Stimulated activated CD8-positive, alpha-beta memory T cell treated with anti-CD3 and anti-CD28 coated beads, Interleukin-4, amount 100 ng/mL, for 4 hours (primary cell): Measurements from ENCODE around the gene ABLIM1.
A peak's percentile ranks its signal among the peaks of the same experiment; 100 is the strongest.

Experiments used
- DNase-seq, 2 donors: peaks; one replicate each; pipeline ENCODE4 v3.0.0-alpha.2; 2020; ENCODE audit warnings: low read depth in 2 of 2, low spot score in 1 of 2

Gene ABLIM1

DNA sequence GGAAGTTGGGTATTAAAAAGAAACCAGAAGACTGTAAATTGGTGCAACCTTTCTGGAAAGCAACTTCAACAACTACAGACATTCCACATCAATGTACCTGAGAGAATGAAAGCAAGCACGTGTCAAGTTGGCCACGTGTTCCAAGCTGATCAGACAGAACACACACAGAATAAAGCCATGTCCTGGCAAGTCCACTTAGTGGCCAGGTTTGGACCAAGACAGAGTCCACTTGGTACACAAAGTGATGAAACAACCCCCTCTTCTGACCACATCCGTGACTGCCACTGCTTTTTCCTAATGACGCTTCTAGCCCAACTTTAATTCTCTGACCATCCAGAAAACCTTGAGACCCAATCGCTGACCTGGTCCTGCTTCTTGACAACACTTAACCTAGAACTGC, 109.4 kb downstream of the ABLIM1 start:
- DNase-seq: no peak

DNA sequence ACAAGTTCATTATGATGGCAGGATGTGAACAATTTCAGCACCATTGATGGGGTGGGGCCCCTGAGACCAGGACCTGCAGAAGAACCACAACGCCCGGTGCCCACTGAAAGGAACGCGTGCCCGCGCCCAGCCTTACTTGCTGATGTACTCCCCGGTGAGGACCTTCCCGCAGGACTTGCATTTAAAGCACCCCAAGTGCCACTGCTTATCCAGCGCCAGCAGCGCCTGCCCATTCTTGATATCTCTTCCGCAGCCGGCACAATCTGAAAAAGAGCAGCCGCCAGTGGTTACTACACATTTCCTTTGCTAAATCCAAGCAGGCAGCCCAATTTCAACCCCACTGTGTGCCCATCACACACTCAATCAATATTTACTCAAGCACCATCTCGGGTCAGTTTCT, 110.6 kb downstream of the ABLIM1 start:
- DNase-seq: no peak

DNA sequence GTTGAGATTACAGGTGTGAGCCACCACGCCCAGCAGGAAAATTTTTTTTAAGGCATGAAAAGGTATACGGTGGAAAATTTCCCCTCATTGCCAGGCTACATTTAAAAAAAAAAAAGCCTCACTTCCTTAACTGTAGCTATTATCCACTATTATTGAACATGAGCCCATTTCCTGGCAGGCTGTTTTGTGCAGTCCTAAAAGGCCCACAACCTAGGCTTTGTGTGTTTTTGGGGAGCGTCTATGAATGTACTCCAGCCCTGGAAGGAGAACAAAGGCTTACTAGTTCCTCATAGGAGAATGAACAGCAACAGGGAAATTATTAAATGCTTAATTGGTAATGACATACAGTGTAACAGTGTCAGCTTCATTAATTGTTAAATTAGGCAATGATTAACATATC, 111.0 kb downstream of the ABLIM1 start:
- DNase-seq: no peak

DNA sequence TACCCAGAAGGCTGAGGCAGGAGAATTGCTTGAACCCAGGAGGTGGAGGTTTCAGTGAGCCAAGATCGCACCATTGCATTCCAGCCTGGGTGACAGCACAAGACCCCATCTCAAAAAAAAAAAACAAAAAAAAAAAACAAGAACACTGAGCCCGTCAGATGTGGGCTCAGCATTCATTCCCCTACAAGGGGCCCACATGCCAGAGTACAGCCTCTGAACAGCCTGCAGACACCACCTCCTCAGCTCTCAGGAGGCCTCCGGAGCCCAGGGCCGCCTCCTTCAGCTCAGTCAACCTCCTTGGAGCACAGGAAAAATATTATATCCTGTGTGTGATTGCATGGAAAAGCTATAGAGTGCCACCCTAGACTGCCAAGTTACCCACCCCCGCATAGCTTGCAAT, 112.3 kb downstream of the ABLIM1 start:
- no peak for DNase-seq

DNA sequence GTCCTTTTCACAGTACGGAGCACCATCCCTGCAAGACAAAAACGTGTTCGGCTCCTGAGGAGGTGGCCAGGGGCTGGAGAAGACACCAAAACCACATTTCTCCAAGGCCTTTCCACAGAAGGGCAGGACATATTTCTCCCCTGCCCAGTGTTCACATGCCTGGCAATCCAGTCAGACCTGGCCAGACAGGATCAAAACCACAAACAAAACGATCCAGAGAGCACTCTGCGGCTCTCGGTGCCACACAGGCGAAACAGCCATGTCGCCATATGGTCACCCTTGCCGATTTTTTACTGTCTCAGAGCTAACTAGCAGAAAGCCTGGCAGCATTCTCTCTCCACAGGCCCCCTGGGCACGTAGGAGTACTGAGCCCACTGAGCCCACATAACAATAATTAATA, 113.0 kb downstream of the ABLIM1 start:
- DNase-seq: no peak

DNA sequence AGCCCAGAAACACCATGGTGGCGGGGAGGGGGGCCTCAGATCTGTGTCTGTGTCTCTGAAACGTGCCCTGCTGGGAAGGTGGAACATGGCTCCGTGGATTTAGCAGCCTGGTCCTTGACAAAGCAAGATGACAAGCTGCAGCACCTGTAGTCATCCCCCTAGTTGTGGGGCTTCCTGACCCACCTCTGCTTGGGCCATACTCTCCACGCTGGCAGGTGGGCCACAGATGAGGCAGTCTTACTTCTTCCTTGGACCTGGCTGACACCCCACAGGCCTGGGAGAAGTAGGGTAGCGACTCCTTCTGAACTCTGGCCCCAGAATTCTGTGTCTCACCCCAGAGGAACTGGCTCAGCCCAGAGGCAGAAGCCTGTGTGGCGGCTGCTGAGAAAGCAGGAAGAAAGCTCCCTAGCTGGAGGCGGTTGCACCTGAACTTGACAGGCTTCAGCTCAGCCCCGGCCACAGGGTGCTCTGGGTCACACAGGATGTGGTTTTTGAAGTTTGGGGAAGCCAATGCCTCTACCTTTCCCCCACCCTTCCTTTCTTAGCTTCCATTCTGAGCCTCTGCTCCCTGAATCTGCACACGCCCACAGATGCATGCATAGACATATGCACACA, 113.9 kb downstream of the ABLIM1 start:
- DNase-seq: peak; percentile 28 to 45

DNA sequence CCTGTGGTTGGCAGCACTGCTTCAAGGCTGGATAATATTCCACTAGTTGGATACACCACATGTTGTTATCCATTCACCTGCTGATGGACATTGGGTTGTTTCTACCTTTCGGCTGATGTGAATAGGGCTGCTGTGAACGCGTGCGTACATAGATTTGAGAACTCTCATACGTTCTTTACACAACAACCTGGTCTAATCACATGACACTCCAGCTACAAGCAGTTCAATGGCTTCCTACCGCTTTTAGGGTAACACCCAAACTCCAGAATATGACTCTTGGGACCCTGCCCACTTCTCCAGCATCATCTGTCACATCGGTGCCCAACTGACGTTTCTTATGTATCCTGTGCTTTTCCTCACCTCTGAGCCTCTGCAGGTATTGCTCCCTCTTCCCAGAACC, 114.6 kb downstream of the ABLIM1 start:
- DNase-seq: no peak

DNA sequence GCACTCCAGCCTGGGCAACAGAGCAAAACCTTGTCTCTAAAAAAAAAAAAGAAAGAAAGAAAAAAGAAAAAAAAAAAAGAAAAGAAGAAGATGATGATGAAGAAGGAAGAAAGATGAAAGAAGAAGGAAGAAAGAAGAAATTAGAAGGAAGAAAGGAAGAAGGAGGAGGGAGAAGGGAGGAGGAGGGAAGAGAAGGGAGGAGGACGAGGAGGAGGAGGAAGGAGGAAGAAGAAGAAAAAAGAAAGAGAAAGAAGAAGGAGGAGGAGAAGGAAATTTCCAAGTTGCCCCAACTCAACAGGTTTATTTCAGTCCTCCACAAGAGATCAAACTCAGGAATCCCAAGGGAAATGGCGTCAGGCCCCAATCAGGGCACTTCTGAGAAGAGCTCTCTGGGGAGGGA, 115.7 kb downstream of the ABLIM1 start:
- DNase-seq: no peak

DNA sequence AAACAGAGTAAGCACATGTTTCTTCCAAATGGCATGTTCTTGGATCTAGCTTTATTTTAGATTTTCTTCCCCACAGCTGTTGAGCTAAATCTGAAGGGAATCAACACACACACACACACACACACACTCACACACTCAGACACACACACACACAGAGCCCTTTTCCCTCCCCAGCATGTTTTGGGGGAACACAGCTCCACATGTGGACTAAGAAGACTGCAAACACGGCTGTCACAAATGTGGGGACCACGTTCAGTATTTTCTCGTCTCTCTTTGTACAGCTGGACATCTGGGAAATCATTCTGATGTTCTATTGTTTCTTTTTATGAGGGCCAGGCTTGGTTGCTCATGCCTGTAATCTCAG, 116.3 kb downstream of the ABLIM1 start:
- no peak for DNase-seq

DNA sequence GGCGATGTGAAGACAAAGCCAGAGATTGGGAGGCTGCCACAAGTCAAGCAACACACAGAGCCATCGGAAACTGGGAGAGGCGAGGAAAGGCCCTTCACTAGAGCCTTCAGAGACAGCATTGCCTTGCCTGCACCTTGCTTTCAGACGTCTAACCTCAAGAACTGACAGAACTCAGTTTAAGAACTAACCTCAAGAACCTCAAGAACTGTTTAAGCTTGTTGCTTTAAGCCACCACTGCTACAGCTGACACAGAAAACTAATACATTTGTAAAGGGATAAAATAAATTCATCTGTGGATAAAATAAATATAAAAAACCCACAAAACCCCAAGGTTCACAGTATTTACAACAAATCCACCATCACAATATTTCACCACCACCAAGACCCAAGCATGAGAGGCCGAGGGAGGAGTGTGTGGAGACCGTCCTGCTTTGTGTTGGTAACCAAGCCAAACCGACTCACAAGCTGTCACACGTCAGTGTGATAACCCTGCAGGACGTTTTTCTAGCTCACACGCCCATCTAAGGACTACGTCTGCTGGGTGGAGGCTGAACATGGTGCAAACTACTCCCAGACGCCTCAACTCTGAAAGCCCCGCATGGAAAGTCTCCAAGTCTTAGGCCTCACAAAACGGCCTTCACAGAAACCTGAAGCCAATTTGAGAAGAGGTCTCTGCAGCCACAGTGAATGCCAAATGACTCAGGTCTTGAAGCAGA, 116.8 kb downstream of the ABLIM1 start:
- peak; percentile 29 to 53 for DNase-seq

DNA sequence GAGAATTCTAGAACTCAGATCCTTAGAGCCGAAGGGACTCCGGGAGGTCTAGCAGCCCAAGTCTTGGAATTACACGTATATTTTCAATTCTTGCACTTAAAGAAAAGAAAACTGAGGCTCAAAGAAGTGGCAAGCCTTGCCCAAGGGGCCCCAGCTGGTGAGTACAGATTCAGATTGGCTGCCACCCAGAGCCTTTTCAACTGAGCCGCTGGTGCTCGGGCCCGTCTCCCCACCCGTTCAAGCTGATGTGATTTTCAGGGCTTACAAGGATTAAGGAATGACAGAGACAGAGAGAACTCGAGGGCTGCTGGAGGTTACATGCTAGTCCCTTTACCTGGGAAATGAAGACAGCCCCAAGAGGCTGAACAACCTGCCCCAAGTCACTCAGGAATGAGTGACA, 117.8 kb downstream of the ABLIM1 start:
- no peak for DNase-seq

DNA sequence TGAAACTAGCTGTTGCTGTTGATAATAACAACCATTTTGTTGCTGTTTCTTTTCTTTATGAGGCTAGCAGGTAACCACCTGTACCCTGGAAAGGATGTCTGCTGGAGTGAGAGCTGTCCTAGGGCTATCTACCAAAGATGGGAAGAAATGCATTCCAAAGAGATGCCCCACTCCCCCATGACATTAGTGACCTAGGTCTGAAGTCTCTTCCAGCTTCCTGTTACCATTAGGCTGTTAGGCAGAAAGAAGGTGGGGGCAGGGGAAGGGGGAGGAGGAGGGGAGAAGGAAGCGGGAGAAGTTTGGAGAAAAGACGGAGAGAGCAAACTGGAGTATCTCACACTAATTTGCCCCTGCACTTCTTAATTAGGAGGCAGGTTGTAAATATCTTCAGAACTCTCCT, 118.5 kb downstream of the ABLIM1 start:
- no peak for DNase-seq

DNA sequence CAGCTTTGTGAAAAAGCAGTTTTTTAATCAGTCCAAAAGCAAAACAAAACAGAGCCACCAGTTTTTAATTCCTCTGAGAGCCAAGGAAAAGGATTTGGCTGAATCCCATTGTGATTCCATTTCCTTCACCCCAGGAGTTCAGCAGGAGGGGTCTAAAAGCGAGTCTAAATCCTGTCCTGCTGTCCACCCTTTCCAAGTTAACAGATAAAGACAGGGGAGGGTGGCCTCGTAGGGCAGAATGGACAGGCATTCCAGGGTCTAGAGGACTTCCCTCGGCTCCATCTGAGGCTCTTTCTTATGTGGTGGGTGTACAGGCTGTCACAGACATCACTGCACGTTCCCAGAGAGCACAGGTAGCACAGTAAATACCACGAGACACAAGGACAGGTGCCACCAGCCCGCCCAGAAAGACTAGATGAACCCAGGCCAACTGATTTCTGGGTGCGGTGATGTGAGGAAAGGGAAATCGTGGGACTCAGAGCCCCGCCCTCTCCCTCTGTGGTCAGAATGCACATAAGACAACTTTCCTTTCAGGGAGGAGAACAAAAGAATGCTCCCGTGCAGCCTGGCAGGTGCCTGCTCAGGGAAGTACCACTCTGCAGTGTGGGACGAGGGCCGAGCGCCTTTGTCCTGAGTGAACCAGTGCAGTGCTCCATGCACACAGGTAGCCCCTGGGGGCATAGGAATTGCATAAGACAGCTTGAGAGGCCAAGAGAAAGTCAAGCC, 119.7 kb downstream of the ABLIM1 start:
- DNase-seq: no peak

DNA sequence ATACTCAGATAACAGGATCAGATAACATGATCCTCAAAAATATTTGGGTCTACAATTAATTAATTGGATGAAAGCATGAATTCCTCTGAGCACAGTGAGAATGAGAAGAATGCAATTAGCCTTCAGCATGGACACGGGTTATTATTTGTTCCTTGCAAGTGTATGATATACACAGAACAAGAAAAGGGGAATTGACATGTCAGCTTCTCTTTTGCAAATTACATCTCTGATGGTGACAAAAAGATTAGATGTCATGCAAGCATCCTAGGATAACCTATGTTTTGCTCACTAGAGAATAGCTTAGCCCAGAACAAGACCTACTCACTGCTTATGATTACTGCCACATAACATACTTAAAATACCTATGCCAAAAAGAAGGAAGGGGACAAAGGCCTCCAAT, 120.3 kb downstream of the ABLIM1 start:
- DNase-seq: no peak

DNA sequence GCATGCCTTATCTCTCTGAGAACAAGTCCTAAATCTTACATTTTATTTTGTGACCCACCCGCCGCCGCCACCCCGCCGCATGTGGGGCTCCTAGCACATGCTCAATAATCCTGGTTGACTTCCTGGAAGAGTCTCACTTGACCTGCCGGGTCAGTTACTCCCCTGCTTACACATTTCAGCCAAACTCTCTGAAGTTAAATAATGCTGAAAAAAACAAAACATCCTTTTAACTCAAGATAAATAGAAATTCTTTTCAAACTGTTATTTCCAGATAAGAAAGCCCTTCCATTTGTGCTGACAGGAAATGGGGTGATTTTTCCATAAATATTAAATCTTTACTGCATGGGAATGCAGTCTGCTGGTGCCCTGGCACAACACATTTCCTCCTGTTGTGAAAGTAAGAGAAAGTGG, 123.5 kb downstream of the ABLIM1 start:
- DNase-seq: no peak

DNA sequence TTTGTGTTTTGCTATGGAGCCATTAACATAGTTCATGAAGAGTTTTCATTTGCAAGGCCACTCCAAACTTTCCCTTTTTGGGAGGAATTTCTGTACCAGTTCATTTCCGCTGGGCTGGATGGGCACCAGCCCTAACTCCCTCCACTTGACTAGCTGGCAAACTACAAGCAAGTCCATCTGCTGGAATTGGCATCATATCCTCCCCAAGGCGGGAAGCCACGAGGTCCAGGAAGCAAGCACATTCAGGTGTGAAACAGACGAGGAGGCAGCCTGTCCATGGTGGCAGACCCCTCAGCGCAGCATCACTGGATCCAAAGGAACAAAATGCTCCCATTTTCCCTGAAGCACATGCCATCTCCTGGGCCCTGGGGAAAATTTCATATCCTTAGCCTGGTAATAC, 125.8 kb downstream of the ABLIM1 start:
- DNase-seq: no peak

DNA sequence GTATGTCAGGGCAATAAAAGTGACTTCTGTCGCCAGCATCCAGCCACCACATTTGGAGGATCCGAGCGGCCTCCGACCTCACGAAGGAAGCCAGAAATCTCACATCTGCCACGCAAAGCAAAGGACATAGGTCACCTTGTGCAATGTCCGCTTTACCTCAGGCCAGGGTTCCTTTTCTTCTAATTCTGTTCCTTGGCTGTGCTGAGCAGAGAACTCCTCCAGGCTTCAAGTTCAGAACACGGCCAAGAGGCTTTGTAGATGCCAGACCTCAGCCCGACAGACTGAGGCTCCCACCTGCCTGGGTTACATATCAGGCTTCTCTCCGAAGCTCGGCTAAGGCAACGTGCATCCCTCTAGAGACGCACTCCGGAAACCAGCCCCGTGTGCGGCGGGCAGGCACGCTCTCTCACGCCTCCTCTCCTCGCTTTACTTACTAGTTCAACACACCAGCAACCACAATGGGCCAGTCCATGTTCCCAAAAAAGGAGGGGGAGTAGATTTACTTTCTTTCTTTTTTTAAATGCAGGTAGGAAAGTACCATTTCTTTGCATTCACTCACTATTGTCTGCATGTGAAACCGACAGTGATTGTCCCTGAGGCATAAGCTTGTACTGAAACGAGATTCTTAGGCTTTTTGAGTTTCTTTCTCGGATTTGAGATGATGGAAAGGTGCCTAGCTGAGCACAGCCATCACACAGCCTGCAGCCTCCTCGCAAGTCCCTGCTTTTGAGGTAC, 131.4 kb downstream of the ABLIM1 start:
- peak; percentile 66 to 80 for DNase-seq

DNA sequence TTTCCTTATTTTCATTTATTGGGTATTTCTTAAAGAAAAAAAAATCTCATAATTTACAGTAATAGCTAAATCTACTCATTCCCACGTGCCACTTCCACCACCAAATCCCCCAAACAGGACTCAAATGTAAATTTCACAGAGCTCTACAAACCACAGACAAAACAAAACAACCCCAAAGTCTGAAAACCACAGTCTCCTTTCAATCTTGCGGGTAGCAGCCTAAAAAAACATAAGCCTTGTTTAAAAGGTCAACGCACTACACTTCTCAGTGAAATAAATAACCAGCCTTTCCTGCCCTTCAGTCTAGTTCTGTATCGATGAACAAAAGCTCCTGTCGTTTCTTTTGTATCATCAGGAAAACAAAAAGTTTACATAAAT, 132.0 kb downstream of the ABLIM1 start:
- no peak for DNase-seq

DNA sequence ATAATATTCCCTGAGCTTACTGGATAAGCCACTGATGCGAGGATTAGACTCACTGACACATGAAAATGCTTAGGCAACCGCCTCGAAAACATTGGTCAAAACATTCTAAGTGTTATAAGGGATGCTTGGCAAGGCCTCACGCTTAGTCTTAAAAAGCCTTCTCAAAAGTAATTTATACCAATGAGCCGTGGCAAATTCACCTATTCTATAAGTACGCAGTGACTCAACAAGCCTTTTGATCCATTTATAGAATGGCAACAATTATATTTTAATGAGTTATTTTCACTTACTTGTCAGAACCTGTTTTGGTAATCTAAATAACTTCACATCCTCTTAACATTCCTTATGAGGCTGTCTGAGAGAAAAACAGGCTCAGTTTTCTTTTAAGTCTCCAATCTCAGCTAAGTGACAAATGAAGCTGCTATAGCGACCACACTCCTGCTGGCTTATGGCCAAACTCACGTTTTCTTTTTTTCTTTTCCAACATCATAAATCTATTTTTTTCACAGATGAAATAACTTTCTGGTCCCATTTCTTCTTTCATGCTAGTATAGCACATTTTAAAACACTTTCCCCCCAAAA, 132.6 kb downstream of the ABLIM1 start:
- DNase-seq: no peak

DNA sequence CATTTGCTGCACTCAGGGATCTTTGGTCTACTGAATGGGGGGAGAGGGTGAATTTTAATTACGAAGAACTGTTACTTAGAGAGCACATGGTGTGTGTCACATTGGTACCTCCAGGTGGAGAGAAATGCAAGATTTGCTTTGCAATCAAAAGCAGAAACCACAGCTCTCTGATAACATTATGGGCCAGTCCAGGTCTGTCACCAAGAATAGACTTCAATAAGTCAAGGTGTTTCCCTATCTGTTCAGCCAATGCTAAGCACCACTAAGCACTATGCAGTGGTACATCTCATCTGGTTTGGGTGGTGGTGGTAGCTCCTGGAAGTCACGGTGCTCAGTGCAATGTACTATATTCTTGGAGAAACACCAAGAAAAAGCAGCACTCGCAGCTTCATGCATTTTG, 134.2 kb downstream of the ABLIM1 start:
- no peak for DNase-seq

DNA sequence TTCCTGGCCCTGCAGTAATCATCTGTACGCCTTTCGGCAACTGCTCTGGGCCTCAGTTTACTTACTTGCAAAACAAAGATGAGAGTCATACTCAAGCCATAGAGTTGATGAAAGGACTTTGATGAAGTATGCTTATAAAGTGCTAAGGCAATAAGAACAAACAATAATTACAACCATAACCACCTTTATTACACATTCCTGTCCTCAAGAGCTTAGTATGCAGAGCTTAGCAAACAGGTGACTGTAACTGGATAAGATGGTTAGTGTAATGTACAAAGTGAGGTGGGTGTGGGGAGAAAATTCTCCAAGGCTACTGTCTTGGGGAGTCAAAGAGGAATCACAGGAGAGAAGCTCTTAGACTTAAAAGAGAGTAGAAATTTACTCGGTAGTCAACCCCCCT, 136.8 kb downstream of the ABLIM1 start:
- DNase-seq: no peak

DNA sequence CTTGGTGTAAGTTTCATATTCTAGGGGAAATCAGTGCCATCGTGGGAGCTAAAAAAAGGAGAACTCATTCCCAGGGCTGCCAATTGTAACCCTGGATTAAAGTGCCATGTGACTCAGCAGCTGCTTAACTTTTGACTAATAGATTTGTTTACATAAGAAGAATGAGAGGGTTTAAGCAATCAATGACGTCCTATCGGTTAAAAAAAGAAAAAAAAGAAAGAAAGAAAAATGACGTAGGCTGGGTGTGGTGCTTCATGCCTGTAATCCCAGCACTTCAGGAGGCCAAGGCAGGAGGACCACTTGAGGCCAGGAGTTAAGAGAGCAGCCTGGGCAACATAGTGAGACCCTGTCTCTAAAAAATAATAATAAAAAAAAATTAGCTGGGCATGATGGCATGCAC, 137.6 kb downstream of the ABLIM1 start:
- no peak for DNase-seq
